GM12892 (cell line): ENCODE measurements around the gene SIRT6.

ENCODE experiments used
- POLR2A ChIP-seq: IDR thresholded peaks from 2 replicates; pipeline ENCODE4 v1.6.1; 2011; ENCODE audit warnings: low read depth, low read length, control low read depth
- POLR2AphosphoS5 ChIP-seq: IDR thresholded peaks from 2 replicates; pipeline ENCODE4 v1.6.1; 2011; ENCODE audit warnings: low read depth, low read length, control low read depth
- TAF1 ChIP-seq: IDR thresholded peaks from 2 replicates; pipeline ENCODE4 v1.6.1; 2011; ENCODE audit warnings: low read depth, mild to moderate bottlenecking, control low read depth, low read length, borderline replicate concordance

GRCh38 chr19:4136680-4137088 lies 45.7 kb downstream of the SIRT6 start:
- TF ChIP-seq TAF1: no peak
- TF ChIP-seq POLR2A: no peak
- no peak for TF ChIP-seq POLR2AphosphoS5
